Right atrium auricular region (tissue), 2 donors: ENCODE results near the gene CAPN13. TPM values are rescaled to one million over a fixed set of nuclear protein-coding genes. Genes with fewer than 3 reads are reported as not detected.

Experiments used
- DNase-seq: peaks from one replicate; pipeline ENCODE4 v3.0.0-alpha.2; 2019; ENCODE audit warnings: low spot score
- H3K27ac ChIP-seq, 2 donors: fragments of 200-600 bp; sonication (generic); 1 replicate in 1 of 2; 2 replicates in 1 of 2; pipeline ENCODE4 v1.5.1; 2016 to 2019
- H3K27me3 ChIP-seq, 2 donors: fragments of 200-600 bp; sonication (generic); one replicate each; pipeline versions ENCODE4 v1.5.1 to v1.6.0; 2017 to 2019
- H3K36me3 ChIP-seq: fragments of 200-600 bp; sonication (generic); one replicate; pipeline ENCODE4 v1.5.1; 2016
- H3K4me1 ChIP-seq, 2 donors: fragments of 200-600 bp; sonication (generic); one replicate each; pipeline versions ENCODE4 v1.5.1 to v1.6.0; 2017 to 2019
- H3K4me3 ChIP-seq, 2 donors: fragments of 200-600 bp; sonication (generic); 1 replicate in 1 of 2; 2 replicates in 1 of 2; pipeline ENCODE4 v1.5.1; 2017 to 2019; ENCODE audit warnings: mild to moderate bottlenecking in 1 of 2, moderate library complexity in 1 of 2
- H3K9me3 ChIP-seq, 2 donors: fragments of 200-600 bp; sonication (generic); one replicate each; pipeline ENCODE4 v1.5.1; 2019
- CTCF ChIP-seq, 2 donors: fragments of 200-600 bp; sonication (generic); IDR thresholded peaks; one replicate each; pipeline ENCODE4 v1.5.1; 2019; ENCODE audit warnings: antibody characterized with exemption in 2 of 2
- total RNA-seq, 2 donors: library from RNA; depleted of rRNA; stranded (reverse); fragments of >200 nt; gene quantifications; one replicate each; pipeline ENCODE4 v1.1.0, GENCODE V29; 2016

Gene CAPN13
- total RNA-seq, 2 donors from 2014 or later: not detected

- Histone ChIP-seq H3K36me3 (no peaks in the 10 kb centered on the region), H3K4me1 (no peaks in the 10 kb centered on the region), H3K27me3 (no peaks in the 10 kb centered on the region), H3K27ac (no peak overlapping the region), H3K9me3 (no peaks in the 10 kb centered on the region), H3K4me3 (no peak overlapping the region)
- peak; percentile 11 for DNase-seq
- TF ChIP-seq CTCF (IDR thresholded peaks at IDR 0.05): no peak
Measured at GRCh38 chr2:30786923-30787685, 20.1 kb downstream of the CAPN13 start.

DNA sequence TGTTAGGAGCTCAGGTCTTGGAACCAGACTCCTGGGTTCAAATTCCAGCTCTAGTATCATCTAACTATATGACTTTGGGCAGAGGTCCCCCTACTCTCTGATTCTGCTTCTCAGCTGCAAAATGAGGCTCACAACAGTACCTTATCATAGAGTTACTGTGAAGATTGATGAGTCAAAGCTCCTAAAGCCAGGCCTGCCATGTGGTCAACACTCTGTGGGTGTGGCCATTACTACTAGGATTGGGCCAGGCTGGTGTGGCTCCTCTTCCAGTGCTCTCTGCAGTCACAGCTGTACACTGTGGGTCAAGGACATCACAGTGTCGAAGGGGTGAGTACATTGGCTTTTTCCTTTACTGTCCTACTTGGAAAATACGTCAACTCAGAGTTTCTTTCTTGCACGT is 22.6 kb downstream of the CAPN13 start:
- no peaks in the 10 kb centered on the region for H3K4me1 ChIP-seq
- H3K4me3 ChIP-seq: no peak overlapping the region
- no peak for TF ChIP-seq CTCF (IDR thresholded peaks at IDR 0.05)

DNA sequence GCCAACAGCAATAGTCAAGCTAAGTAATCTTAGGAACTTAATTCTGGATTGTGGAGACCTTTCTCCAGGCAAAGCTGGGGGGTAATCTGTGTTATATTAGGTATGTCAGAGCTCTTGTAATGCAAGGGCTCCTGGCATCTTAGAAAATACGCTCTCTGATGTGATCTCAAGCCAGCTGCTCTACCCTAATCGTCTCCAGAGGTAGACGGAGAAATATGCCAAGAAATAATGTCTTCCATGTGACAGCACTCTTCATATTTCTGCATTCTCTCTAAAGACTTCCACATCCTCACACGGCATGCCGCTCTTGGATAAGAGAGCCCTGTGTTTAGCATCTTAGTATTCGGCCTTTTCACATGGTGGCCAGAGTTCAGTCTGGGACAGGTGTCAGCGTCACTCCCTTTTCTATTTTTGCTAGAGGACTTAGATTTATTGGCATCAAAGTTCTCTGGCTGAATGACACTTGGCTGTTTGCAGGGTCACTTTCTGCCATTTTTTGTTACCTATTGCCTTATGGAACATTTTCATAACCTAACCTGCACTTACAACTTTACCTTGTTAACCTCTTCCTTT is 25.2 kb downstream of the CAPN13 start:
- Histone ChIP-seq H3K27ac (no peak overlapping the region), H3K36me3 (no peaks in the 10 kb centered on the region), H3K27me3 (no peaks in the 10 kb centered on the region), H3K9me3 (no peaks in the 10 kb centered on the region), H3K4me1 (no peaks in the 10 kb centered on the region), H3K4me3 (no peak overlapping the region)
- peak; percentile 5 for DNase-seq
- TF ChIP-seq CTCF (IDR thresholded peaks at IDR 0.05): no peak

More for the DNA sequence above, 22.6 kb downstream of the CAPN13 start:
- H3K36me3 ChIP-seq: no peaks in the 10 kb centered on the region
- H3K9me3 ChIP-seq: no peaks in the 10 kb centered on the region
- DNase-seq: peak; percentile 28
- no peak overlapping the region for H3K27ac ChIP-seq
- H3K27me3 ChIP-seq: no peaks in the 10 kb centered on the region

- DNase-seq: peak; percentile 16
- H3K36me3 ChIP-seq: no peaks in the 10 kb centered on the region
Measured at GRCh38 chr2:30781451-30781850, 25.8 kb downstream of the CAPN13 start.

GRCh38 chr2:30780776-30781330 is 26.4 kb downstream of the CAPN13 start:
- Histone ChIP-seq H3K4me1 (no peaks in the 10 kb centered on the region), H3K27ac (no peak overlapping the region), H3K36me3 (no peaks in the 10 kb centered on the region), H3K9me3 (no peaks in the 10 kb centered on the region), H3K27me3 (no peaks in the 10 kb centered on the region), H3K4me3 (no peak overlapping the region)
- TF ChIP-seq CTCF (IDR thresholded peaks at IDR 0.05): no peak
- peak; percentile 48 for DNase-seq

More at GRCh38 chr2:30781451-30781850, 25.8 kb downstream of the CAPN13 start:
- Histone ChIP-seq H3K4me3 (no peak overlapping the region), H3K27ac (no peak overlapping the region), H3K4me1 (no peaks in the 10 kb centered on the region), H3K9me3 (no peaks in the 10 kb centered on the region), H3K27me3 (no peaks in the 10 kb centered on the region)
- TF ChIP-seq CTCF (IDR thresholded peaks at IDR 0.05): no peak
